DOHH2 (cell line): Measurements from ENCODE around the gene RABGAP1L.
"Not testable (repeated sequence)": the region's sequence is repeated elsewhere in the genome, so short reads cannot be mapped to it uniquely, and the experiment has no call there.

Source experiments
- H3F3A ChIP-seq: fragments of 200-600 bp; sonication (generic), shearing (Covaris generic); 2 replicates; pipeline ENCODE4 v1.6.0; 2016; ENCODE audit warnings: antibody characterized with exemption, mild to moderate bottlenecking; ENCODE audit not compliant: control insufficient read depth, insufficient read depth
- H3K27ac ChIP-seq: fragments of 200-600 bp; sonication (generic); 2 replicates; pipeline ENCODE4 v1.5.1; 2014; ENCODE audit warnings: low read depth, mild to moderate bottlenecking, low read length, moderate library complexity
- H3K27me3 ChIP-seq: fragments of 200-600 bp; sonication (generic); 2 replicates; pipeline ENCODE4 v1.6.1; 2014; ENCODE audit warnings: mild to moderate bottlenecking, low read length, mixed read lengths; ENCODE audit not compliant: control insufficient read depth
- H3K36me3 ChIP-seq: fragments of 200-600 bp; sonication (generic); 2 replicates; pipeline ENCODE4 v1.6.1; 2014; ENCODE audit warnings: mild to moderate bottlenecking, low read length, moderate library complexity, mixed read lengths; ENCODE audit not compliant: control insufficient read depth
- H3K4me1 ChIP-seq: fragments of 200-600 bp; sonication (generic); 2 replicates; pipeline ENCODE4 v1.6.1; 2014; ENCODE audit warnings: mild to moderate bottlenecking, low read length, mixed read lengths; ENCODE audit not compliant: control insufficient read depth
- H3K4me2 ChIP-seq: fragments of 200-600 bp; sonication (generic); 2 replicates; pipeline ENCODE4 v1.6.0; 2014; ENCODE audit warnings: mild to moderate bottlenecking, low read length, moderate library complexity
- H3K4me3 ChIP-seq: fragments of 200-600 bp; sonication (generic); 2 replicates; pipeline ENCODE4 v1.5.1; 2014; ENCODE audit warnings: mild to moderate bottlenecking, low read length, mixed read lengths
- H3K79me2 ChIP-seq: fragments of 200-600 bp; sonication (generic); 2 replicates; pipeline ENCODE4 v1.6.1; 2014; ENCODE audit warnings: mild to moderate bottlenecking, low read length, mixed read lengths; ENCODE audit not compliant: control insufficient read depth
- H3K9me2 ChIP-seq: fragments of 200-600 bp; sonication (generic); replicated peaks from 2 replicates; pipeline ENCODE4 v1.6.1; 2014; ENCODE audit warnings: mild to moderate bottlenecking, low read length, mixed read lengths; ENCODE audit not compliant: control insufficient read depth
- H3K9me3 ChIP-seq: fragments of 200-600 bp; sonication (generic); 2 replicates; pipeline ENCODE4 v1.6.1; 2014; ENCODE audit warnings: antibody characterized with exemption, low read length, mixed read lengths; ENCODE audit not compliant: control insufficient read depth, insufficient read depth
- H4K20me1 ChIP-seq: fragments of 200-600 bp; sonication (generic); 2 replicates; pipeline ENCODE4 v1.6.0; 2014; ENCODE audit warnings: low read depth, mild to moderate bottlenecking, antibody characterized with exemption, low read length, moderate library complexity; ENCODE audit not compliant: control insufficient read depth, insufficient read depth
- EZH2phosphoT487 ChIP-seq: fragments of 200-600 bp; sonication (generic); IDR thresholded peaks from 2 replicates; pipeline ENCODE4 v1.6.1; 2017; ENCODE audit warnings: borderline replicate concordance, mild to moderate bottlenecking, antibody characterized with exemption, low read length, moderate library complexity, mixed read lengths
- TF ChIP-seq, protein P1 (sequence below): fragments of 200-600 bp; sonication (generic); IDR thresholded peaks from one replicate; pipeline ENCODE4 v1.5.1; 2014; ENCODE audit warnings: antibody characterized with exemption, mild to moderate bottlenecking, low read depth, low read length; ENCODE audit not compliant: poor library complexity, severe bottlenecking

RABGAP1L gene

GRCh38 chr1:174894117-174894762 lies 734.9 kb downstream of the RABGAP1L start:
- Histone ChIP-seq H3K27me3 (no peaks in the 10 kb centered on the region), H3K36me3 (peaks cover 29% of the 10 kb centered on the region), H3K9me3 (no peaks in the 10 kb centered on the region), H3K9me2 (no peaks in the 10 kb centered on the region), H3K79me2 (peaks cover 8% of the 10 kb centered on the region; the same call in 1 of the 2 replicates), H3K27ac (no peak overlapping the region), H3K4me3 (no peak overlapping the region), H3K4me2 (no peak overlapping the region), H3K4me1 (no peaks in the 10 kb centered on the region), H3F3A (0 out of 2 replicates have a peak, but pooled peaks cover 5% of the 10 kb centered on the region), H4K20me1 (no peaks in the 10 kb centered on the region)
- no peak for TF ChIP-seq EZH2phosphoT487
- TF ChIP-seq, protein P1, sequence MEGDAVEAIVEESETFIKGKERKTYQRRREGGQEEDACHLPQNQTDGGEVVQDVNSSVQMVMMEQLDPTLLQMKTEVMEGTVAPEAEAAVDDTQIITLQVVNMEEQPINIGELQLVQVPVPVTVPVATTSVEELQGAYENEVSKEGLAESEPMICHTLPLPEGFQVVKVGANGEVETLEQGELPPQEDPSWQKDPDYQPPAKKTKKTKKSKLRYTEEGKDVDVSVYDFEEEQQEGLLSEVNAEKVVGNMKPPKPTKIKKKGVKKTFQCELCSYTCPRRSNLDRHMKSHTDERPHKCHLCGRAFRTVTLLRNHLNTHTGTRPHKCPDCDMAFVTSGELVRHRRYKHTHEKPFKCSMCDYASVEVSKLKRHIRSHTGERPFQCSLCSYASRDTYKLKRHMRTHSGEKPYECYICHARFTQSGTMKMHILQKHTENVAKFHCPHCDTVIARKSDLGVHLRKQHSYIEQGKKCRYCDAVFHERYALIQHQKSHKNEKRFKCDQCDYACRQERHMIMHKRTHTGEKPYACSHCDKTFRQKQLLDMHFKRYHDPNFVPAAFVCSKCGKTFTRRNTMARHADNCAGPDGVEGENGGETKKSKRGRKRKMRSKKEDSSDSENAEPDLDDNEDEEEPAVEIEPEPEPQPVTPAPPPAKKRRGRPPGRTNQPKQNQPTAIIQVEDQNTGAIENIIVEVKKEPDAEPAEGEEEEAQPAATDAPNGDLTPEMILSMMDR = no peak

DNA sequence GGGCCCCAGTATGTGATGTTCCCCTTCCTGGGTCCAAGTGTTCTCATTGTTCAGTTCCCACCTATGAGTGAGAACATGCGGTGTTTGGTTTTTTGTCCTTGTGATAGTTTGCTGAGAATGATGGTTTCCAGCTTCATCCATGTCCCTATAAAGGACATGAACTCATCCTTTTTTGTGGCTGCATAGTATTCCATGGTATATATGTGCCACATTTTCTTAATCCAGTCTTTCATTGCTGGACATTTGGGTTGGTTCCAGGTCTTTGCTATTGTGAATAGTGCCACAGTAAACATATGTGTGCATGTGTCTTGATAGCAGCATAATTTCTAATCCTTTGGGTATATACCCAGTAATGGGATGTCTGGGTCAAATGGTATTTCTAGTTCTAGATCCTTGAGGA lies 736.3 kb downstream of the RABGAP1L start:
- Histone ChIP-seq H3K79me2 (peaks cover 13% of the 10 kb centered on the region), H3K36me3 (peaks cover 37% of the 10 kb centered on the region)
- H4K20me1 ChIP-seq, H3K9me2 ChIP-seq, H3K4me2 ChIP-seq, H3K4me3 ChIP-seq, H3K27me3 ChIP-seq, H3K27ac ChIP-seq, H3K9me3 ChIP-seq, H3K4me1 ChIP-seq, H3F3A ChIP-seq: not testable (repeated sequence)

GRCh38 chr1:174898102-174898797 lies 738.9 kb downstream of the RABGAP1L start:
- H3K4me1 ChIP-seq = no peaks in the 10 kb centered on the region
- H3K27ac ChIP-seq = no peak overlapping the region
- H3K36me3 ChIP-seq = peaks cover 49% of the 10 kb centered on the region
- no peaks in the 10 kb centered on the region for H3K27me3 ChIP-seq
- no peaks in the 10 kb centered on the region for H4K20me1 ChIP-seq
- H3K4me3 ChIP-seq = no peak overlapping the region
- TF ChIP-seq EZH2phosphoT487 = no peak
- TF ChIP-seq, protein P1 = no peak
- no peaks in the 10 kb centered on the region; the same call in 1 of the 2 replicates for H3K9me3 ChIP-seq
- no peaks in the 10 kb centered on the region for H3K9me2 ChIP-seq
- H3K4me2 ChIP-seq = no peak overlapping the region
- peaks cover 9% of the 10 kb centered on the region for H3K79me2 ChIP-seq
- H3F3A ChIP-seq = no peaks in the 10 kb centered on the region

GRCh38 chr1:174900317-174900716 lies 741.0 kb downstream of the RABGAP1L start:
- no peaks in the 10 kb centered on the region for H3K9me2 ChIP-seq
- peaks cover 9% of the 10 kb centered on the region; the same call in 1 of the 2 replicates for H3K79me2 ChIP-seq
- no peaks in the 10 kb centered on the region; the same call in 1 of the 2 replicates for H3K9me3 ChIP-seq

More at GRCh38 chr1:174900317-174900716, 741.0 kb downstream of the RABGAP1L start:
- H3K27me3 ChIP-seq = no peaks in the 10 kb centered on the region
- no peaks in the 10 kb centered on the region for H4K20me1 ChIP-seq
- H3F3A ChIP-seq = no peaks in the 10 kb centered on the region
- no peaks in the 10 kb centered on the region for H3K4me1 ChIP-seq
- H3K36me3 ChIP-seq = peaks cover 45% of the 10 kb centered on the region
- no peak overlapping the region for H3K27ac ChIP-seq
- TF ChIP-seq EZH2phosphoT487 = no peak
- TF ChIP-seq, protein P1 = no peak
- H3K4me2 ChIP-seq = no peak overlapping the region
- no peak overlapping the region for H3K4me3 ChIP-seq
